Kidney tubule cell (primary cell): ENCODE data around the gene F2RL1.
"Not testable (repeated sequence)": the region's sequence is repeated elsewhere in the genome, so short reads cannot be mapped to it uniquely, and the experiment has no call there.

Experiments
- DNase-seq: peaks from one replicate; pipeline ENCODE4 v3.0.0-alpha.2; 2018; ENCODE audit warnings: low spot score

F2RL1 gene, protein sequence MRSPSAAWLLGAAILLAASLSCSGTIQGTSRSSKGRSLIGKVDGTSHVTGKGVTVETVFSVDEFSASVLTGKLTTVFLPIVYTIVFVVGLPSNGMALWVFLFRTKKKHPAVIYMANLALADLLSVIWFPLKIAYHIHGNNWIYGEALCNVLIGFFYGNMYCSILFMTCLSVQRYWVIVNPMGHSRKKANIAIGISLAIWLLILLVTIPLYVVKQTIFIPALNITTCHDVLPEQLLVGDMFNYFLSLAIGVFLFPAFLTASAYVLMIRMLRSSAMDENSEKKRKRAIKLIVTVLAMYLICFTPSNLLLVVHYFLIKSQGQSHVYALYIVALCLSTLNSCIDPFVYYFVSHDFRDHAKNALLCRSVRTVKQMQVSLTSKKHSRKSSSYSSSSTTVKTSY

DNA sequence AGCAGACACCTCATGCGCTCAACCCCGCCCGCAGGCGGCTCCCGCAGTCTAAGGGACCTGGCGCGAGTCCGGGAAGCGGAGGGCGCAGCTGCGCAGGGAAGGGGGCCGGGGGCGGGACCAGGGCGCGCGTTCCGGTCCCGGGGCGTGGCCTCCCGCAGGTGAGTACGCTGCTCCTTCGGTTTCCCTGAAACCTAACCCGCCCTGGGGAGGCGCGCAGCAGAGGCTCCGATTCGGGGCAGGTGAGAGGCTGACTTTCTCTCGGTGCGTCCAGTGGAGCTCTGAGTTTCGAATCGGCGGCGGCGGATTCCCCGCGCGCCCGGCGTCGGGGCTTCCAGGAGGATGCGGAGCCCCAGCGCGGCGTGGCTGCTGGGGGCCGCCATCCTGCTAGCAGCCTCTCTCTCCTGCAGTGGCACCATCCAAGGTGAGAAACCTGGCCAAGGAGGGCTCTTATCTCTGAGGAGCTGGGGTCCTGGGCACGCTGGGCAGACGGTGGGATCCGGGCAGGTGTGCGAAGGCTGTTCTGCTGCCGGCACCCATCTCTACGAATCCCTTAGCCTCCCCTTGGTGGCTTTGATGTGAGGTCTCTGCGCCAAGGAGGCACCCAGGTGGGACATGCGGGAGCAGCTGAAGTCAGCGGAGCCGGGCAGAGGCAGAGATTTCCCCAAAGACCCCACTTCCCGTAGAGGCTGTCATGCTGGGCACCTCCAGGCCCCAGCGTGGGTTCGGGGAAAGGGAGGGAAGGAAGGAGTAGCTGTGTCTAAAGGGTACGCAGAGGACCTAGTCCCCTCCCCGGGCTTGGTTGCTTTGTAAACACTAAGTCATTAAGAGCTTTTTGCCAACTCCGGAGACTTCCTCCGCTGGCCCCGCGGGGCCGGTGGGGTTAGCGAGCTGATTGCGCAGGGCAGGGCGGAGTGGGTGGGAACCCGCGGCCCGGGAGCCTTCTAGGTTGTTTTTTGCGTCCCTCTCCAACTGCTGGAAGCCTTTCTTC lies at the start of gene F2RL1:
Gene F2RL1, plus strand, starts transcription at position 187 of the 988 bp plus-strand sequence. Its CDS starts 153 bp downstream, at position 340.
- peak; percentile 96 for DNase-seq

DNA sequence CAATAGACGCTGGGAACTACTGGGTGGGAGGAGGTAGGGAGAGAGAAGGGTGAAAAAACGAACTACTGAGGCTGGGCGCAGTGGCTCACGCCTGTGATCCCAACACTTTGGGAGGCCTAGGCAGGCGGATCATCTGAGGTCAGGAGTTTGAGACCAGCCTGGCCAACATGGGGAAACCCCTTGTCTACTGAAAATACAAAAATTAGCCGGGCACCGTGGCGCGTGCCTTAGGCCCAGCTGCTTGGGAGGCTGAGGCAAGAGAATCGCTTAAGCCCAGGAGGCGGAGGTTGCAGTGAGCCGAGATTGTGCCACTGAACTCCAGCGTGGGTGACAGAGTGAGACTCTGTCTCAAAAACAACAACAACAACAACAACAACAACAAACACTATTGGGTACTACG lies 47.8 kb upstream of the F2RL1 start:
- DNase-seq = not testable (repeated sequence)

DNA sequence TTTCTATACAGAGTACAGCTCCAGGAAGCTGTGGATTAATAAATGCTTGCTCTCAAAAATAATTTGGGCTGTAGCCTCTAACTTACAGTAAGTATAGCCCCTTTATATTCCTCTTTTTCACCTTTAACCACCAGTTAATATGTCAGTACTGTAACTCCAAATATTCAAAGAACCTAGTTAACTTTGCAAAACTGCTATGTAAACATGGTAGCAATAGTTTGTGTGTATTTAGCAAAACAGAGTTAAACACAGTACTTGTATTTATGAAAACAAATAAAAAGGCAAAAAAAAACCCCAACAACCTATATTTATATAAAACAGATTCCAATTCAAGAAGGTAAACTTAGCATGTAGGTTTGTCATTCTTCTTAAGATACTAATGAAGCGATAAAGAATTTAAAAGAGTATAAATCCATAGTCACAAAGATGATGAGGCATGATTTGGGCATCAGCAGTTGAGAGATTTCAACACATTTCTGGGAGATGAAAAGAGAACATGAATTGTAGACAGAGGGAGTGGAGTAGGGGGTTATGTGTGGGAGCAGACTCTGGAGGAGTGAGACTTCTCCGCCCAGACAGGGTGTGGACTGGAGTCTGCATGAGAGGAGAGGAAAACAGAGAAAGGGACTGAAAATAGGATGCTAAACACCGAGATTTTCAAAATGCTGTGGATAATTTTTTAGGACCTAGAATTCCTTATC lies 47.0 kb upstream of the F2RL1 start:
- no peak for DNase-seq

DNA sequence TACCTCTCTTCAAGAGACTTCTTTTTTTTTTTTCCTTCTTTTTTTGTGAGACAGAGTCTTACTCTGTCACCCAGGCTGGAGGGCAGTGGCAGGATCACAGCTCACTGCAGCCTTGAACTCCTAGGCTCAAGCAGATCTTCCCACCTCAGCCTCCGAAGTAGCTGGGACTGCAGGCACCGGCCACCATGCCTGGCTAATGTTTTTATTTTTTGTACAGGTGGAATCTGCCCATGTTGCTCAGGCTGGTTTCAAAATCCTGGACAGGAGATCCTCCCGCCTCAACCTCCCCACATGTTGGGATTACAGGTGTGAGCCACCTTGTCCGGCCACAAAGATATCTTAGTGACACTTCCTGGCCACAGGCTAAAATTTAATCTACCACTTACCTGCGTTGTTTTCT lies 42.9 kb upstream of the F2RL1 start:
- DNase-seq = no peak

DNA sequence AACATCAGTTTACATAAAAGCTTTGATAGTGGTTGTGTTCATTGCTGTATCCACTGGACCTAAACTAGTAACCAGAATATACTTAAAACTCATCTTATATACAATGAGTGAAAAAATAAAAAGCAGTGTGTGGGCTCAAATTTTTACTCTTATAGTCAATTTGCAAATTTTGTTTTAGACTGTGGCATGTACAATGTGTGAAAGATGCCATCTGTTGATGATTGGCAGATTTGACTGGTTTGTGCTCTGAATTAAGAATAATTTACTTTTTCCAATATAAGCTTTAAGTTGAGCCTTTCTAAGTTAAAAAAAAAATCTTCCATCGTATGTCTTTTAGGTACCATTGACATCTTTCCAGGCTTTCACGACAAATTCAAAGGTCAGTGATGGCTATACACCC lies 42.4 kb upstream of the F2RL1 start:
- DNase-seq = no peak

DNA sequence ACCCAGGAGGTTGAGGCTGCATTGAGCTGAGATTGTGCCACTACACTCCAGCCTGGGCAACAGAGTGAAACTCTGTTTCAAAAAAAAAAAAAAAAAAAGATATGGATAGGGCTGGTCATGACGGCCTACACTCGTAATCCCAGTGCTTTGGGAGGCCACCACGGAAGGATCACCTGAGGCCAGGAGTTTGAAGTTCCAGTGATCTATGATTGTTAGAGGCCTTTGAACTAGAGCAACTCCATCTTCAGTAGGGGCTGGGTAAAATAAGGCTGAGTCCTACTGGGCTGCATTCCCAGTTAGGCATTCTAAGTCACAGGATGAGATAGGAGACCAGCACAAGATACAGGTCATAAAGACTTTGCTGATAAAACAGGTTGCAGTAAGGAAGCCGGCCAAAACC lies 38.2 kb upstream of the F2RL1 start:
- not testable (repeated sequence) for DNase-seq

DNA sequence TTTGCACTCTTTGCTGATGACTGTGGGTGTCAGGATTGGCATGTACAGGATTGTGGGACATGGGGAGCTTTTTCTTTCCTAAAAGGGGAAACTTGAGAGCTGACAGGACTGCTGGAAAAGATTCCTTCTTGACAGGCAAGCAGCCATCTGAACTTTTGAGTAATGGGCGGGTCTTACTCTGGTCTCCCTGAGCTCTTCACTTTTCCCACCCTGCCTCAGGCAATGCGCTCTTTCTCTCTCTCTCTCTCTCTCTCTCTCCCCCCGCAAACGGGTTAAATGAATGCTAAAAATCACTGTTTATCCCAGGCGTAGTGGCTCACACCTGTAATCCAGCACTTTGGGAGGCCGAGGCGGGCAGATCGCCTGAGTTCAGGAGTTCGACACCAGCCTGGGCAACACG lies 37.1 kb upstream of the F2RL1 start:
- DNase-seq = no peak

DNA sequence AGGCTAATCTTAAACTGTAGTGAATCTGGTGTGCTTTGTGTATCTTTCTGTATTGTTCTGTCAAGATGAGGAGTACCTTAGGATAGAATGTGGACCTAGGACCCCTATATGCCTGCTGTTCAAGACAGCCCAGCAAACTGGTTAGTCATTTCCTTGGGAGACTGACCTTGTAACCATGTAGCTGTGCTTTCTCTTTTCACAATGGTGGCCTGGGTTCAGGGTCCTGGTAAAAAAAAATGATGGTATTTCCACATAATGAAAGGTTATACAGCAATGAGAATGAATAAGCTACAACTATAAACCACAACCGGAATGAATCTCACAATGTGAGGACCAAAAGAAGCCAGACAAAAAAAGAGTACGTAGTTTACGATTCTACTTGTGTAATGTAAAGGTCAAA lies 36.4 kb upstream of the F2RL1 start:
- no peak for DNase-seq

DNA sequence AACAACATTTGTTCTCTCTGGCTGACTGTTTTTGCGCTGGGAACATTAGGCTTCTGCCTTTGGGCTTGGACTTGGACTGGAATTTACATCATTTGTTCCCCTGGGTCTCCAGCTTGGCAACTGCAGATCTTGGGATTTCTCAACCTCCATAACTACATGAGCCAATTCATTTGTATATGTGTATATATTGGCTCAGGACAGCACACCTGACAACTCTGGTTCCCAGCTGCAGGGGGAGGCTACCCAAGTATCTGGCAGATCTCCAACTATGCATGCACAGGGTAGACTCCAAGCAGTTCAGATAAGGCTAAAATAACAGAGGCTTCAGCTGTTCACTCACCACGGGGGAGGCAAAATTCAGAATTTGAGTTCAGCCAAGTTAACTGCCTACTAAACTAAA lies 31.6 kb upstream of the F2RL1 start:
- DNase-seq = peak; percentile 72

DNA sequence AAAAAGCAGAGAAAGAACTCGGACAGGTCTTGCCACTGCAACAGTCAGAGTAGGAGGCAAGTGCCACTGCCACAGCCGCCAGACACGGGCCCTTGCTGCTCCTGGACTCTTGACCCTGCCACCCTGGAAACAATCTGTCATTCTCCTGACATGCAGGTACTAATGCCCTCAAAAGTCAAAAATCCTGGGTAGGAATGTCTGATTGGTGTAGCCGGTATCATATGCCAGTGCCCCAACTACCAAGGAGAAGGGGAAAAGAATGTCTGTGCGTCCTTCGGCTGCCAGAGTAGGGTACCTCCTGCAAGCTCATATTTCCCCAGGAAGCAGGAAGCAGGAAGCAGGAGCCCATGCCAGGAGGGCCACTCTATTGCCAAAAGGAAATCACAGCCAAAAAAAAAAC lies 30.5 kb upstream of the F2RL1 start:
- peak; percentile 46 for DNase-seq

DNA sequence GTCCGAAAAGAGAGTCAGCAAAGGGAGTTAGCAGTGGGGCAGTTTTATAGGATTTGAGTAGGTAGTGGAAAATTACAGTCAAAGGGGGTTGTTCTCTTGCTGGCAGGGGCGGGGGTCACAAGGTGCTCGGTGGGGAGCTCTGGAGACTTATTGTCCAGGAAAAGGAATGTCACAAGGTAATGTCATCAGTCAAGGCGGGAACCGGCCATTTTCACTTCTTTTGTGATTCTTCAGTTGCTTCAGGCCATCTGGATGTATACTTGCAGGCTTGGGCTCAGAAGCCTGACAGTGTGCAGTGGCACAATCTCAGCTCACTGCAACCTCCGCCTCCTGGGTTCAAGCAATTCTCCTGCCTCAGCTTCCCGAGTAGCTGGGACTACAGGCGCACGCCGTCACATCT lies 29.6 kb upstream of the F2RL1 start:
- not testable (repeated sequence) for DNase-seq

DNA sequence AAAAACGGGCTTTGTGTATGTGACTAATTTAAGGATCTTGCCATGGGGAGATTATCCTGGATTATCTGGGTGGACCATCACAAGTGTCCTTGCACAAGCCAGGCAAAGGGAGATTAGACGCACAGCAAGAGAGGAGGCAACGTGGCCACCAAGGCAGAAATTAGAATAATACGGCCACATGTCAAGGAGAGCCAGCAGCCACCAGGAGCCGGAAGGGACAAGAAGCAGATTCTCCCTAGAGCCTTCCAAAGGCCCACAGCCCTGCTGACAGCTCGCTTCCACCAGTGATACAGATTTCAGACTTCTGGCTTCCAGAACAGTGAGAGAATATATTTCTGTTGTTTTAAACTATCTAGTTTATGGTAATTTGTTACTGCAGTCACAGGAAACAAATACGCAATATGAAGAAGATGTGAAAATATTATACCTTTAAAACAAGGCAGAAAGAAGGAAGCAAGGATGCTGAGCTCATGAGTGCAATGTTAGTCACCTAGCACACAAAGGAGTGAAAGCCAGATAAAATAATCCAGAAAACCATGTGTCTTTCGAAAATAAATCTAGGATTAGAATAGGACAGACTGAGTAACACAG lies 28.7 kb upstream of the F2RL1 start:
- DNase-seq = peak; percentile 80

DNA sequence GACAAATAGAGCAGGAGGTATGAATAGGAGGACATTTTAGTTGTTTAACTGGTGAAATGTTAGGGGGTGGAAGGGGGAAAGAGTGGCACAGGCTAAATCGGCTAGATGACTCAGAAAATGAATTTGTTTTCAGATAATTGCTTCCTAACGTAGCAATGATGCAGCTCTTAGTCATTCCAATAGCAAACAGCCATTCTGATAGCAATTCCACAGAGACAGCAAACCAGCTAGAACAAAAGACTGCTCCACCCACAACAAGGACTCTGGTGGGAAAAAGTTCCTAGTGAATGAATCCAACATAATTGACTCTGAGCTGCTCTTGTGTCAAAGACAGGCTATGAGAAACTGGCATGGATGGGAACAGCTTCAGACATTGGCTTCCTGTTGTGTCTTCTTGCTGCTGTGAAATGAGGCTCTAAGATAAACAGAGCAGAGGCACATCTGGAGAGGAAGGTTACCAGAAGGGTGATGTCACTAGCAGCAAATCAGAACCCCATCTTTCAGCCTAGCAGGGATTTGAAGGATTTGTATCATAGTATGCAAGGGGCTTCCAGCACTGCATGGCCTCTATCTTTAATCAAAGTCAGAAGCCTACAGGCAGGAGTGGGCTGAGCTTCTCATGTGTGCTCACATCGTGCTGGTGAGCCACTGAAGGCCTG lies 28.1 kb upstream of the F2RL1 start:
- DNase-seq = peak; percentile 97

DNA sequence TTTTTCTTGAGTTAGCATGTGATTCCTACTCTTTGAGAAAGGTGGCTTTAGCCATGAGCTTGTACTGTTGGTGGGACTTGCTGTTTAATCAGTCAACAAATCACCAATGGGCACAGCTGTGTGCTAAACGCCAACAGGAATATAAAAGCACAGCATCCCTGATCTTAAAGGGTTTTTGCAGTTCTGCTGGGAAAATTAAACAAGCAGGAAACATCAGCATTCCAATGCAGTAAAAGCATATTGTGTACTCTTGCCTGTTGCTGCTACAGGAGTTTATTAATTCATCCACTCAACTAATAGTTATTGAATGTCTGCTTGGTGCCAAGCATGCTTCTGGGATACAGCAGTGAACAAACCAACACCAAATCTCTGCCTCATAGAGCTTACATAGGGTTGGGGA lies 27.4 kb upstream of the F2RL1 start:
- DNase-seq = no peak

DNA sequence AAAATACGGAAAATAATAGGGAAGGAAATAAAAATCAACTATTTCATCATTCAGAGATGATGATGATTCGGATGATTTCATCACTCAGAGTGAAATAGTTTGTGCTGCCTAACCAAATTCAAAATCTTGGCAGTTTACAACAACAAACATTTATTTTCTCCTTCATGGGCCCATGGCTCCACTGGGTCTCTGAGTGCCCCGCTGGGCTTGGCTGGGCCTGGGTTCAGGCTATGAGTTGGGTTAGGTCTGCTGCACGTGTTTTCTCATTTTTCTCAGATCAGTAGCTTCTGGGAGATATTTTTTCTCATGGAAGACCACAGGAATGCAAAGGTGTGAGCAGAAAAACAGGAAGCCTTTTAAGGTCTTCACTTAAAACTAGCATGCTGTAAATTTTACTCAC lies 24.0 kb upstream of the F2RL1 start:
- DNase-seq = peak; percentile 77

DNA sequence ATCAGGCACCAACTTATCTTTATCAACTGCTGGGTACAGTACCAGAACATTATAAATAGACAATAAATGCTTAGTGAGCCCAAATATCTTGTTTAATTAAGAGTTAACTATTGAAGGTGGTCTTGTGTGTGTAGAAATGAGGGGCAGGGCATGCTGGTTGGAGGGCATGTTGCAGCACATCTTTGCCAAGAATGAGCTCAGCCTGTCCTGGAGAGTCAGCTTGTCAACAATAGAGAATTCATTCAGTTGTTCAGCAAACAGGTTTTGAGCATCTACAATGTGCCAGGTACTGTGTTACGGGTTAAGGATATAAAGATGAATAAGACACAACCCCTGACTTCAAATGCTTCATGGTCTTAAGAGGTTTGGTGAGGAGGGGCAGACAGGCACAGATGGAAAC lies 19.2 kb upstream of the F2RL1 start:
- no peak for DNase-seq

DNA sequence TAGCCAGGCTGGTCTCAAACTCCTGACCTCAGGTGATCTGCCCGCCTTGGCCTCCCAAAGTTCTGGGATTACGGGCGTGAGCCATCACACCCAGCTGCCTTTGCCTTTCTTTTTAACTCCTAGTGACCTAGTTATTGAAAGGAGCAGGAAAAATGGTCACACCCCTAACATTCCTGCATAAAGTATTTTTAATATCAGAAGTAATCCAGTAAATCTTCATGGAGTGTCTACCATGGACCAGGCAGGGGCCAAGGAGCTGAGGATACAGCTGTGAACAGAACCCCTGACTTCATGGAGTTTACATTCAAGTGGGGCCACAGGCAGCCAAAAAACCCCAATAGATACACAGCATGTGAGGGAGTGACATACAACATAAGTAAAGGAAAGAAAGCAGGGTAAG lies 18.3 kb upstream of the F2RL1 start:
- DNase-seq = no peak

DNA sequence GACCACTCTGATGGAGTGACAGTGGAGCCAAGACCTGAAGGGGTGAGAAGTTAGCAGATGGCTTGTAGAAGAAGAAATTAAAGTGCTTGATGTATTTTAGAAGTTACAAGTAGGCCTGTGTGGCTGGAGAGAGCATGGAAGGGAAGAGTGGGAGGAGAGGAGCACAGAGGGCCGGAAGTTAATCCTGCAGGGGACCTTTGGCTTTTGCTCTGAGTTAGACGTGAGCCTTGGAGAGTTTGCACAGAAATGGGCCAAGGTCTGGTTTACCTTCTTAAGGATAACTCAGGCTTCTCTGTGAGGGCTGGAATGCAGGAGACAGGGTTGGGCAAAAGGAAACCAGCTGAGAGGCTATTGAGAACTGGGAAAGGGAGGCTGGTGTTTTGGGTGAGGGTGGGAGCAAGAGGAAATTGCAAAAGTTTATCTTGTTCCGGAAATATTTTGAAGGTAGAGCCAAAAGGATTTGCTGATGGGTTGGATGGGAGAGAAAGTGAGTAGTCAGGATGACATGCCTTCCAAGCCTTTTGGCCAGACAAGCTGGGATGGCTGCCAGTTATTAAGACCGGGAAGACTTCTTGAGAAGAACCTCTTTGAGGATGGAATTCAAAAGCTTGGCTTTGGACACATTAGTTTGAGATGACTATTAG lies 17.5 kb upstream of the F2RL1 start:
- peak; percentile 41 for DNase-seq

DNA sequence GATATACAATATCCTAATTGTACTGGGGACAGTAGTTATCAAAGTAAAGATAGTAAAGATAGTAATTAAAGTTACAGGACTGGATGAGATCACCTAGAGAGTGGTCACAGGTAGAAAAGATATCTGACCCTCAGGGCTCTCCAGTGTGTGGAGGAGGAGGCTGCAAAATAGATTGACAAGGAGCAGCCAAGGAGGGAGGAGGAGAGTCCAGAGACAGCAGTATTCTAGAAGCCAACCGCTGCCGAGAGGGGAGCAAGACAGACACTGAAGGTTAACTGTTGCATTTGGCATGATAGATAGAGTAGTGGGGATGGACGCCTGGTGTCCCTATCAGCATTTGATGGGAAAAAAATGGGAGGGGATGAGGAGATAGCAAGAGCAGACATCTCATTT lies 17.0 kb upstream of the F2RL1 start:
- DNase-seq = no peak

DNA sequence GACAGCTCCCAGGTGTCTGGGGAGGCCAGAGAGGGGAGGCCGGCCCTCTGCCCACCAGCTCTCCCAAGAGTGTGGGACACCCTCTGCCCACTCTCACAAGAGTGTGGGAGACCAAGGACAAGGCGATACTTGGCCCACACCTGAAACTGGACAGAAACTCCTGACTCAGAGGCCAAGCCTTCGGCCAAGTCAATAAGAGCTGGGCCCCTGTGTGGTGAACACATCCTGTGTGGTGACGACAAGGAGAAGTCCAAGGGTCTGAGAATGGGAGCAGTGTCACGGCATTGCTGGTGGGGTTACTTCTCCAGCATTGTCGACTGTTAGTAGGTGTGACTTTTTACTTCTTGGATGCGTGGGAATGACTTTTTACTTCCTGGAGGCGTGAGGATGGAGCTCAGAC lies 14.6 kb upstream of the F2RL1 start:
- peak; percentile 74 for DNase-seq
